ENCODE results near the gene HPN.

HPN gene

DNA sequence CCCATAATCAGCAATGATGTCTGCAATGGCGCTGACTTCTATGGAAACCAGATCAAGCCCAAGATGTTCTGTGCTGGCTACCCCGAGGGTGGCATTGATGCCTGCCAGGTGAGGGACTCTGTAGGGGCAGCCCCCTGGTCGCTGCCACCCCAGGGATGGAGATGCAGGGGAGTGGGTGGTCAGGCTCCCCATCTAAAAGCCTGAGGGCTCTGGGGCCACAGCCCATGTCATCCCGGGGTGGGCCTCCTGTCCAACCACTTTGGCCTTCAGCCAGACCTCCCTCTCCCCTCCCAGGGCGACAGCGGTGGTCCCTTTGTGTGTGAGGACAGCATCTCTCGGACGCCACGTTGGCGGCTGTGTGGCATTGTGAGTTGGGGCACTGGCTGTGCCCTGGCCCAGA is 24.1 kb downstream of the HPN start:
- DNase-seq = no peak

DNA sequence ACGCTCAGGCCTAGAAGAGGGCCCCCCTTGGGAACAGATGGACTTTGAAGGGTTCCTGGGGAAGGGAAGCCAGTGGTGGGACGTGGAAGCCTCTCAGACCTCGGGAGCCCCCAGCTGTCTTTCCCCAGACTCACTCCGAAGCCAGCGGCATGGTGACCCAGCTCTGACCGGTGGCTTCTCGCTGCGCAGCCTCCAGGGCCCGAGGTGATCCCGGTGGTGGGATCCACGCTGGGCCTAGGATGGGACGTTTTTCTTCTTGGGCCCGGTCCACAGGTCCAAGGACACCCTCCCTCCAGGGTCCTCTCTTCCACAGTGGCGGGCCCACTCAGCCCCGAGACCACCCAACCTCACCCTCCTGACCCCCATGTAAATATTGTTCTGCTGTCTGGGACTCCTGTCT is 24.6 kb downstream of the HPN start:
- no peak for DNase-seq

DNA sequence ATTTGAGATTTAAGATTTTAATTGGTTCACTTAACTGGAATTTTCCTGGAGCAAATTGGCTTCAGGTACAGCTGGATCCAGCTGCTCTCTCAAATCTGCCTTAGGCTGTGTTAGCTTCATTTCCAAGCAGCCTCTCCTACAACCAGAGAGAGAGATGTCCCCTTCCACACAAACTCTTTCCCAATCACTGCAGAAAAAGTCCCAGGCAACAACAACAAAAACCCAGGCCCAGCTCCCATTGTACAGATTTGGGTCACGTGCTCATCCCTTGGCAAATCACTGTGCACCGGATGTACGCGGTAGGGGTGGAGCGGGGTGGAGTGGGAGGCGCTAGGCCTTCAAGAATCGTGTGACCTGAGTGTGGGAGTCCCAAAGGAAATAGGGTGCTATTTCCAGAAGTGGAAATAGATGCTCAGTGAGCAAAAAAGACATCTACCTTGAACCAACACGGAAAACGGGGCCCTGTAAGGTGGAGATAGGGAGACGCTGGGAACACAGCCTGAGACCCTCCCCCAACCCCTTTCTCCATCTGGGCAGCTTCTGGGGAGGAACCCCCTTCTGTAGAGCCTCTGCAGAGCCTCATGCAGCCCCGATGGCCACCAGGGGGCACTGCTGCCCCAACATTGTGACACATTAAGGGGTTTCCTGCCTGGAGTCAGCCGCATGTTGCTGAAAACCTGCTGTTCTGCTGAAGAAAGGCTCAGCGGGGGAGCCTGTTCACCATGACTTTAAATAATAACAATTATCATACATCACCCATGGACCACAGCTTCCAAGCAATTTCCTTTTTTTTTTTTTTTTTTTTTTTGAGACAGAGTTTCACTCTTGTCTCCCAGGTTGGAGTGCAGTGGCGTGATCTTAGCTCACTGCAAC is 25.4 kb downstream of the HPN start:
- DNase-seq = peak; percentile 89

DNA sequence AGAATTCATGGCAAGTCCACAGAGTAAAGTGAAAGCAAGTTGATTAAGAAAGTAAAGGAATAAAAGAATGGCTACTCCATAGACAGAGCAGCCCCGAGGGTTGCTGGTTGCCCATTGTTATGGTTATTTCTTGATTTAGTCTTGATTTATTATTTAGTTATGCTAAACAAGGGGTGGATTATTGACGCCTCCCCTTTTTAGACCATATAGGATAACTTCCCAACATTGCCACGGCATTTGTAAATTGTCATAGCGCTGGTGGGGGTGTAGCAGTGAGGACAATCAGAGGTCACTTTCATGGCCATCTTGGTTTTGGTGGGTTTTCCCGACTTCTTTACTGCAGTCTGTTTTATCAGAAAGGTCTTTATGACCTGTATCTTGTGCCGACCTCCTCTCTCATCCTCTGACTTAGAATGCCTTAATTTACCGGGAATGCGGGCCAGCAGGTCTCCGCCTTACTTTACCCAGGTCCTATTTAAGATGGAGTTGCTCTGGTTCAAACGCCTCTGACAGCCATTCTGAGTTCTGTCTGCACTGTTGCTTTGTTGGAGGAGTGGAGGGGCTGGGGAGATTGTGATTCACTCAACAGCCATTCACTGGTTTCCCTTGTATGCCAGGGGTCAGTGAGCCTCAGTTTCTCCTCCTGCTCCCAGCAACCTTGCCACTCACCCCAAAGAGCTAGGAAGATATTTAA is 27.6 kb downstream of the HPN start:
- DNase-seq = no peak

DNA sequence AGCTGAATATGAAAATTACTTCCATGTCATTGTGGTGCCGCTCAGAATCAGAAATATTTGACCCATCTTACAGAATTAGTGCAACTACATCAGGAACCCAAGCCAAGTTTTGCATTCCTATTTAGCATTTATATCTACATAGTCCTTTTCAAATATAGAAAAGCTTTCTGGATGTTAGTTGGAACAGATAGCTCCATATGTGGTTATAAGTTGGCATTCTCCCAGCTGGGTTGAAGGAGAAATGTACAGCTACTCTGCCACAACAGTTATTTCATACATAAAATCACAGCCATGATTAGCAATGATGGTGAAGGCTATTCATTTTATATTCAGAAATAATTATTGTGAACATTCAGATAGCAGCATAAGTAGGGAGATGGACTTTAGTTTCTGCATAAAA is 28.2 kb downstream of the HPN start:
- no peak for DNase-seq

DNA sequence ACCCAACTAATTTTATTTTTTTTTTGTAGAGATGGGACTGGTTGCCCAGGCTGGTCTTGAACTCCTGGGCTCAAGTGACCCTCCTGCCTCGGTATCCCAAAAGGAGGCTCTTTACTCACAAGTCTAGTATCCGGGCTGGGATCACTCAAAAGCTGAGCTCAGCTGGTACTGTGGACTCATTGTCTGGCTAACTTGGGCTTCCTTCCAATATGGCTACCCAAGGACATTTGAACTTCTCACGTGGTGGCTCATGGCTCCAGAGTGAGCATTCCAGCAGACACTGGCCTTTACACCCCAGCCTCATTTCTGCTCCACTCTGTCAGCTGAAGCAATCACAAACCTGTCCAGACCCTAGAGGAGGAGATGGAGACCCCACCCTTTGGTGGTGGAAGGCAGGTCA is 28.9 kb downstream of the HPN start:
- DNase-seq = no peak

DNA sequence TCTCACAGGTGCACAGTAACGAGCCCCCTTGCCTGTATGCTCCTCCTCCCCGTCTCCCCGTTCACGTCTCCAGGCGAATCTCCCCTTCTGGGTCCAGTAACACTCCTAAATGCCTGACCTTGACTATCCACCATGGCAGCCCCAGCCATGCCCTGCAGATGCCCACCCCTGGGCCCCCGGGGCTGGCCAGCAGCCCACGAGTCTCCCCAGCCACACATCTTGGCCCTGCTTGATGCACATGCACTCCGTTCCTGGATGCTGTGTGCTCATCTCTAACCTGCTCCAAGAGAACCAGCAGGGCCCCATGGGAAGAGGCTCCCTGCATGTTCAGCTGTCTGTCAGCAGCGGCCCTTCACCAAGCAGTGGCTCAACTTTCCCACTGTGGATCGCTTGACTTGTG is 32.0 kb downstream of the HPN start:
- no peak for DNase-seq

DNA sequence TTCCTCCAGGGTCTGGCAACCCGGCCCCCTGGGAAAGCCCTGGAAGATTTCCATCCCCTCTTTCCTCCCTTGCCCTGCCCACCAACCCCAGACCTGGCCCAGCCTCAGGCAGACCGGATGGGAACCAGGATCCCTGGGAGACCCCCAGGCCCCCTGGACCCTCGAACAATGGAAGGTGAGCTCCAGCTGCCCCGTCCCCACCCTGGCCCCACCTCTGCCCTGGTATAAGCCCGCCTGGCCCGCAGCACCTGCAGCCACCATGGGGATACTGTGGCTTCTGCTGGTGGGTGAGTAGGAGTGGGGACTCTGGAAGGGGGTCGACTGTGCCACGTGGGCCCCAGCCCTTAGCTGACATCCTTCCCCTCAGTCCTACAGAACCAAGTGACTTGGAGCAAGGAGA is 32.4 kb downstream of the HPN start:
- DNase-seq = no peak

DNA sequence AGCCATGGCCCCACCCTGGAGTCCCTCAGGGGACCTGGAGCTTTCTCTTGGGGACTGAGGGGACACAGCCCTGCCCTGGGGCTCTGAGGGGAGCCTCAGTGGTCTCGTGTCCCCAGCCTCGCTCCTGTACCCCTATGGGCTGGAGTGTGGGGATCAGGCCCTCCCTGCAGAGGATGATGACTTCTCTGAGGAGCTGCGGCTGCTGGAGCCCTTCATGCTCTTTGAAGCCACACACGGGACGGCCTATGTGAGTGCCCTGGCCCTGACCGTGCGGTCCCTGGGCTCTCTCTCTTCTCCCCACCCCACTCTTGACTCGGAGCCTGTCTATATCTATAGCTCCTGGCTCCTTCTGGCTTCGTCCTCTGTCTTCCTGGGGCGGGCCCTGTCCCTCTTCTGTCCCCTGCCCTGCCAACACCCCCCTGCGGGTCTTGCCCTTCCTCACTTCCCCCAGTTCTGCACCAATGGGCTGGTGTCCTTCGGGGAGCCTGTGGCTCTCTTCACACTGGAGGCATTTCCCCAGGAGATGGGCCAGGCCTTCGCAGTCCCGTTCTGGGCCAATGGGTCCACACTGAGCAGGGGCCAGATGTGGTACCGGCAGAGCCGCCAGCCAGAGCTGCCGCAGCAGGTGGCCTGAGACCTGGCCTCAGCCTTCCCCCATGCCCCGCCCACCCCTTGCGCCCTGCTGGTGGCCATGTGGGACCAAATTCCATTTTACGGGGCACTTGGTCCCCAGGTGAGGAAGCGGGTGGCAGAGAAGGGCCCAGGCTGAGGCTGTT is 33.1 kb downstream of the HPN start:
- no peak for DNase-seq

DNA sequence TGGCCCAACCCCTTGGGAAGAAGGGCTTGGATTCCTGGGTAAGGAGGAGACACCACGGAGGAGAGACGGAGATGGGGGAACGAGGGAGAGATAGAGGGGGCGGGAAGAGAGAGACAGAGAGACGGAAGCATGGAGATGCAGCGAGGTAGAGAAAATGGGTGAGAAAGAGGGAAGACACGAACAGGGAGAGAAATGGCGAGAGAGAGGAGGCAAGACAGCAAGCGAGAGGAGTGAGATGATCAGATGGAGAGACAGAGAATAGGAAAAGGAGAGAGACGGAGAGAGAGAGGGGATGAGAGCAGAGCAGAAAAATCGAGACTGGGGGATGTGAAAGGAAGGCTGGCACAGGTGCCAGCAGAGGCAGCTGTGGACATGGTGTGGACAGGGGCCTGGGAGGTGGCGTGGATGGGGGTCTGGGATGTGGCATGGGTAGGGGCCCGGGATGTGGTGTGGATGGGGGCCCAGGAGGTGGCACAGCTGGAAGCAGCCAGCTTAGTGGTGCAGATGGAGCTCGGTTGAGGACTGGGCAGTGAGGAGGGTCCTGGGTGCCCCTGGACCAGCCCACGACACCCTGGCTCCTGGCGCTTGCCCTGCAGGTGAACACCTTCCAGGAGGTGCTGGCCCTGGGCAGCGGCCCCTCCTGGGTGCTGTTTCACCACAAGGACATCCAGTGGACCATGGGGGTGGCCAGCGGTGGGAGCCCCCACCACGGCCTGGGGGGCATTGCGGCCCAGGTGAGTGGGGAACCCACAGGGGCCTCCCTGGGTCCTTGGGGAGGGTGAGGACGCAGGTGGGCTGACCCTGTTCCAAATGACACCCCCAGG is 33.9 kb downstream of the HPN start:
- no peak for DNase-seq

DNA sequence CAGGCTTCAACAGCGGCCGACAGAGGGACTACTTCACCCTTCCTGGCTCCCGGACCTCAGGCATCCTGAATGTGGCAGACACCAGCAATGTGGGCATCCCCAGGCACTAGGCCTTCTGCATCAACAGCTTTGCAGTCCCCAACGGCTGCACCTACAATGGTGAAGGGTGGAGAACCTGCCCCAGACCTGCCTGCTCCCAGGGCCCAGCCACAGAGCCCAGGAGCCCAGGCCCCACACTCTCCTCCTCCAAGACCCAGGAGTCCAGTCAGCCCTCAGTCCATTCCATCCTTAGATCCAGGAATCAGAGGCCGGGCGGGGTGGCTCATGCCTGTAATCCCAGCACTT is 34.5 kb downstream of the HPN start:
- no peak for DNase-seq

DNA sequence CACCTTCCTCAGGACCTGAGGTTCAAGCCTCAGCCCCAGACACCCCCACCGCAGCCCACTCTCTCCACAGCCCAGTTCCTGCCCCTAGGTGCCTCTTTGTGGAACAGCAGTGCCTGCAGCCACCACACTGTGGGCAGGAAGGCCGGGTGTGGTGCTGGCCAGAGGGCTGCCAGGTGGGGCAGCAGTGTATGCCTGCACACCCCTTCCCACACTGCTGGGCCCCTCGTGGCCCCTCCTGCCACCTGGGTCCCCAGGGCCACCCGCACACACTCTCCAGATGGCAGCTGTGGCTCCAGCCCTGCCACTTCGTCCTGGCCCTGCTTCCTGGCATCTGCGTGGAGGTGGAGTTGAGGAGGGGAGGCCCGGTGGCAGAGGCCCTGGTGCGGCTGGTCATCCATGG is 35.1 kb downstream of the HPN start:
- DNase-seq = no peak

DNA sequence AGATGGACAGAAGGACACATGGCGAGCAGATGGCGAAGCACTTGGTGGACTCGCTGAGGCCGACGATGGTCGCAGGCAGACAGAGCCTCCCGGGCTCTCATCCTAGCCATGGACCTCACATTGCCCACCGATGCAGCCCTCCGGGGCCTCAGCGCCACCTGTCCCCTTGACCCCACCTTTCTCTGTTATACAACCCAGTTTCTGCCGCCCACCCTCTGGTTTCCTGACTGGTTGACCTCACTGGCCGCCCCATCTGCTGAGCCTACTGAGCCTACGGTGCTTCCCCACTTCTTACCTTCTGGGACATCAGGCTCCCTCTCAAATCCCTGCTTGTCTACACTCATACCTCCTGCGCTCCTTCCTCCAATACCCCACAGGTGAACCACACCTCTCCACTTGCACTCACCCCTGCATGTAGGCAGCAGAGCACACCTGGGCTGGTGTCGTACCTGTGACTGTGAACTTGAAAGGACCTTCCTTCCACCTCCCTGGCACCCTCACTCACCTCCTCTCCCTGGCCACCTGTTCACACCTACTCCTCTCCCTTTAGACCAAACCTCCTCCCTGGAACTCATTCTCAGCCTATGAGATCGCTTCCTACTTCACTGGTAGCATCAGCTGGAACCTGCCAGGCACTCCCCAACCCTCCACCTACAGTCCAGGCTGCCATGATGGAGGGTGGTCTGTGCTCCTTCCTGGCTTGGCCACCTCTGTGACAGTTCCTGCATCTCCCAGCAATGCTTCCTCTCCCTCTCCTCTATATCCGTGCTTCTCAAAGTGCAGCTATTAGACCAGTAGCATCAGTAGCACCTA is 36.1 kb downstream of the HPN start:
- no peak for DNase-seq

DNA sequence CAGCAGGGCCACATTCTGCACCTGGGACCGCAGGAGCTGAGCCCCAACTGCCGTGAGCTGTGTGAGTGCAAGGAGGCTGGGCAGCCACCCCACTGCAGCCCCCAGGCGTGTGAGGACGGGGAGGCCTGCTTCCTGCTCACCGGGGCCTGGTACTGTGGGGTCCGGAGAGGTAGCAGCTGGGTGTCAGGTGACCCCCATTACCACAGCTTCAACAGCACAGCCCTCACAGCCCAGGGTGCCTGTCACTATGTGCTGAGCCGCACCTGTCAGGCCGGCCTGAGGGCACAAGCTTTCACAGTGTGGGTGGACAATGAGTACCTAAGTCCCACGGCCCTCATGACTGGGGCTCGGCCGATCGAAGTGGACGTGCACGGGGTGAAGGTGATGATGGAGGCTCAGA is 38.3 kb downstream of the HPN start:
- DNase-seq = no peak

DNA sequence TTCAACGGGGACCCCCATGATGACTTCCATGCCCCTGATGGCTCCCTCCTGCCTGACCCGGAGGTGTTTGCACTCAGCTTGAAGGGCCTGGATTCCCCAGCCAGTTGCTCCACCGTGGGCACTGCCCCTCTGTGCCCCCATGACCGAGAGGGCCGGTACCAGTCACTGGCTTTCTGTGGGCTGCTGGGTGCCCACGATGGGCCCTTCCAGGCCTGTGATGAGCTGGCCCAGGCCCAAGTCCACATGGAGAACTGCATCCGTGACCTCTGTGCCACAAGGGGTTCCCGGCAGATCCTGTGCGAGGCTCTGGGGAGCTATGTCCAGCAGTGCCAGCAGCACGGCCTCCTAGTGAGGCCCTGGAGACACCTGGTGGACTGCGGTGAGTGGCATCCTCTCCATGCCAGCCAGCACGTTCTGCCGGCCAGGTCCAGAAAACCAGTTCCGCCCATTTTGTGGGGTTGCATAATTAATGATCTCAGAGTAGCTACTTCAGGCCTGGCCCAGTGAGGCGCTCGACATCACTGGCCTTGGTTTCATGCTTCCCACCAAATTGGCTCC is 39.2 kb downstream of the HPN start:
- no peak for DNase-seq

DNA sequence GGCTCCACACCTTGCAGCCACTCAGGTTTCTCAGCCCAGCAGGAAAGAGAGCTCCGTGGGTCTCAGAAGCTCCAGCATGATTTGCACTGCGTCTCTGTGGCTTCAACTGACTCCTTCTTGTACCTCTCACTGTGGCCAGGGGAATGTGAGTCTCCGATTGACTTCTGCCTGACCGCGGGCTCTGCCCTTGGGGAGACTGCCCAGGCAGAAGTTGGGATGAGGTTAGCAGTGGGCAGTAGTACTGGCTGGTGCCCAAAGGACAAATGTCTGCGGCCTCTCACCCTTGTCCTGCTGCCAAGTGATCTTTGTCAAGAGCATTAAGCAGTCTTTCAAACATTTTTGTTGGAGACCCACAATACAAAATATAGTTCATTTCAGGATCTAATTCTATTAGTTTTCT is 39.7 kb downstream of the HPN start:
- no peak for DNase-seq

DNA sequence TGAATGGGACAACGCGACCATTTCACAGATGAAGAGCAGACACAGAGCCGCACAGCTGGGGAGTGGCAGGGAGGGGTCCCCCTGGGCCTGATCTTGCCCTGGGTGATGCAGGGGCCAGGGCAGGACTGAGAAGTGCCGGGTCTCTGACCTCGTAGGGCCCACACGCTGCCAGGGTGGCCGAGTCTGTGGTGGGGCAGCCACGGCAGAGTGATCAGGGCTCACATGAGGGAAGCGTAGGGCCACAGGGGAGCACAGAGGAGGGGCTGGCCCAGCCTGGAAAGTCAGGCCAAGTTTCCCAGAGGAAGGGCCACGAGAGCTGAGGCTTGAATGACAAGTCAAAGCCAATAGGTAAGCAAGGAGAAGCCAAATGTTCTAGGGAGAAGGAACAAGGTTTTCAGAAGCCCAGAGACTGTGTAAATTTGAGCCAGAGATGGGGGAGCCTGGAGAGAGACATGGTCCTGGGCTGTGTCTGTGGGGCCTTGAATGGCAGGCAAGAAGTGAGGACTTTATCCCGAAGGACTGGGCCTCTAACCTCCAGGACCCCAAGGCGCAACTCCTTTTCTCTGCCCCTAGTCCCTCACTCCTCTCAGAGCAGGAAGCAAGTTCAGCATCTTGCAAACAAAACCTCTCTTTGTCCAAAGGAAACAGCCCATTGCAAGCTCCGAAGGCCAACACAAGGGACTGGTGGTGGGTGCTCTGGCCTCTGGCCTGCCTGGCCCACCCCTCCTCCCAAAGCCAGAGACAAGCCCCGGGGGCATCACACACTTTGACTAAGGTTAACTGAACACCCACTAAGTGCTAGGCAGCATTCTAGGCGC is 42.4 kb downstream of the HPN start:
- no peak for DNase-seq

DNA sequence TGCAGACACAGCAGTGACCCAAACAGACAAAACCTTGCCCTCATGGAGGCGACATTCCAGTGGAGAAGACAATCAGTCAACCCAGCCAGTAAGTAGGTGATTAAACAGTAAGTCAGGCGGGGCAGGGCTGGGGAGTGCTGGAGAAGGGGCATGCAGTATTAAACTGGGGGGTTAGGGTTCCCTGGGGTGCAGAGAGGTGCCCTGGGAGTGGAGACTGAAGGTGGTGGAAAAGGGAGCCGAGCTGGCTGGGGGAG is 42.9 kb downstream of the HPN start:
- no peak for DNase-seq

DNA sequence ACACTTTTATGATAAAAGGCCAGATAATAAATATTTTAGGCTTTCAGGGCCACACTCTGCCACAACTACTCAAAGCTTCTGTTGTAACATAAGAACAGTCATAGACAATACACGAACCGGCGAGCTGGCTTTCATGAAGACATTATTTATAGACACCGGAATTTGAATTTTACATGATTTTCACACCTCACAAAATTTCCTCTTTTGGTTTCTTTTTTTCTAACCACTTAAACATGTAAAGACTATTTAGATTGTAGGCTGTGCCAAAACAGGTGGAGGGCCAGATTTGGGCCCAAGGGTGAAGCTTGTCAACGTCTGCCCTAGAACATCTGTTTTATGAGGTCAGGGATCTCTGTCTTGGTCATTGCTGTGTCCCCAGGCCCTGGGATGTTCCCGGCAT is 44.4 kb downstream of the HPN start:
- no peak for DNase-seq

DNA sequence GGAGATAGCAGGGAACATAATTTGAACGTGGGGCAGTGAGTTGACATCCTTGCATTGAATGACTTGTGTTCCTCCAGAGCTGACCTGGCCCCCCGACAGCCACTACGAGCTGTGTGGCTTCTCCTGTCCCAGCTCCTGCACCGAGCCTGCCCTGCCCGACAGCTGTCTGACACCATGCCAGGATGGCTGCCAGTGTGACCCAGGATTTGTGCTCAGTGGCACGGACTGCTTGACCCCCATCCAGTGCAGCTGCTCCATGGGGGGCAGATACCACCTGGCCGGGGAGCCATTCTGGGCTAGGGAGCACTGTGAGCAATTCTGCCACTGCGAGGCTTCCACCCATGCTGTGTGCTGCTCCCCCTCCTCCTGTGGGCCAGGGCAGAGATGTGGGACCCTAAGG is 44.9 kb downstream of the HPN start:
- DNase-seq = no peak

DNA sequence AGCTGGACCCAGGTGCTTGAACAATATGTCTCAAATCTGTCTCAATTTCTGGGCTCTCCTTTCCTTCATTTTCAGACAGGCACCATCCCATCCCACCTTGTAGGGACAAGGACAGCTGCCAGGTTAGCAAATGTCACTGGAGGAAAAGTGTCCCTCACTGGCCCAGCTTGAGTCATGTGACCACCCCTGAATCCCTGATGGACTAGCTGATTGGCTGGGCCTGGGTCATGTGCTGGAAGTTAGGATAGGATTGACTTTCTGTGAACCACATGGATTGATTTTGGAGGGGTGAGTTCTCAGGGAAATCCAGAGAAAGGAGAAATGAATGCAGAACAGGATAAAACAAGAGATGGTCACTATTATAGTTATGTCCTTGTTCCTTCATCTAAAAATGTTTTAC is 45.9 kb downstream of the HPN start:
- no peak for DNase-seq
